Vagina (tissue), 2 donors: Measurements from ENCODE around the gene GRB7.

Source experiments
- CTCF ChIP-seq, 3 experiments: fragments of 450-650 bp in 2 of 3; fragments of 200-600 bp in 1 of 3; sonication (generic) in 1 of 3; IDR thresholded peaks; one replicate each; pipeline ENCODE4 v1.5.1; 2017 to 2019; ENCODE audit warnings: antibody characterized with exemption in 3 of 3, mild to moderate bottlenecking in 2 of 3, moderate library complexity in 2 of 3
- POLR2A ChIP-seq, 2 donors: fragments of 450-650 bp; IDR thresholded peaks; one replicate each; pipeline ENCODE4 v1.6.1; 2017; ENCODE audit warnings: antibody characterized with exemption in 2 of 2, mild to moderate bottlenecking in 2 of 2, moderate library complexity in 2 of 2

- TF ChIP-seq POLR2A (IDR thresholded peaks at IDR 0.05) (no peak), CTCF (IDR thresholded peaks at IDR 0.05) (no peak)
These were observed 1.2 kb upstream of the GRB7 start for GRCh38 chr17:39736319-39737165.
